Measurements from ENCODE around the gene NBEAL2. TPM values are rescaled to one million over a fixed set of nuclear protein-coding genes. Genes with fewer than 3 reads are reported as not detected.

NBEAL2 gene
- total RNA-seq, 1 donor from 2014 or later = 116 TPM

DNA sequence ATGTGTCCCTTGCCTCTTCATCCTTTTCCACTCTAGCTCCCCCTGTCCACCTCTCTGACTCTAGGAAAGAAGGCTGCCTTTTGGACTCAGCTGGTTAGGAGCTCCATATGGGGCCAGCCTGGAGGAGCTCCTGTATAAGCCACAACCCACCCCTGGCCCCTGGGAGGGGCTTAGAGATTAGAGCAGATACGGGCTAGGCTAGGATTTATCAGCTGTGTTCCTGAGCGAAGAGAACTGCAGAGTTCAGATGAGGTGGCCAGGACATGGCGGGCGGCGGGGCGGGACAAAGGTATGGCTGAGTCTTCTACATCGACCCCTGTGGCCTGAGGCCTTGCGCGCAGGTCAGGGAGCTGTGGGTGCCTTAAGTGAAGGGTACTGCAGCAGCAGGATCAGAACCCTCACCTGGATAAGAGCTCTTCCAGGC, 7.9 kb downstream of the NBEAL2 start:
- no peak for TF ChIP-seq CTCF (IDR thresholded peaks at IDR 0.05)
- no peaks in the 10 kb centered on the region for H3K9me3 ChIP-seq
- ATAC-seq (no peak), DNase-seq (no peak)
- H3K27ac ChIP-seq = peak overlapping the region; percentile 81
- H3K4me3 ChIP-seq = peak overlapping the region; percentile 33
- H3K4me1 ChIP-seq = peaks cover 54% of the 10 kb centered on the region
- H3K27me3 ChIP-seq = no peaks in the 10 kb centered on the region
- peaks cover 9% of the 10 kb centered on the region for H3K36me3 ChIP-seq
- intact Hi-C loops (cut with DNase I) = no loop called here

GRCh38 chr3:46987743-46988401, 8.4 kb downstream of the NBEAL2 start:
- peak; percentile 89 for DNase-seq
- no peaks in the 10 kb centered on the region for H3K9me3 ChIP-seq
- H3K4me3 ChIP-seq = peak overlapping the region; percentile 33
- H3K36me3 ChIP-seq = peaks cover 9% of the 10 kb centered on the region
- intact Hi-C loops (cut with DNase I) = no loop called here
- no peak for TF ChIP-seq CTCF (IDR thresholded peaks at IDR 0.05)
- H3K27ac ChIP-seq = peak overlapping the region; percentile 81
- H3K27me3 ChIP-seq = no peaks in the 10 kb centered on the region
- peak; percentile 86 for ATAC-seq
- peaks cover 50% of the 10 kb centered on the region for H3K4me1 ChIP-seq

DNA sequence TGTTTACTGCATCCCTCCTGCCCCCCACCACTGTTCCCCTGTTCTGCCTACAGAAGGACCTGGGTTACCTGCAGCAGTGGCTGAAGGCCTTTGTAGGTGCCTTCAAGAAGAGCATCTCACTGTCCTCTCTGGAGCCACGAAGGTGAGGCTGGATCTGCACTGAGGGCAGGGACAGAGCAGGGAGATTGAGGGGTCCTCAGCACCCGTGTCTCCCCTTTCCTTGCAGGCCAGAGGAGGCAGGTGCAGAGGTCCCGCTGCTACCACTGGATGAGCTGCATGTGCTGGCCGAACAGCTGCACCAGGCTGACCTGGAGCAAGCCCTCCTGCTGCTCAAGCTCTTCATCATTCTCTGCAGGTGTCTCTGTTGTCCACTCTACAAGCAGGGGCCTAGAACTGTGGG, 9.2 kb downstream of the NBEAL2 start:
- H3K36me3 ChIP-seq = peaks cover 9% of the 10 kb centered on the region
- no peaks in the 10 kb centered on the region for H3K9me3 ChIP-seq
- no peak for ATAC-seq
- DNase-seq = no peak
- no peaks in the 10 kb centered on the region for H3K27me3 ChIP-seq
- H3K4me3 ChIP-seq = peak overlapping the region; percentile 33
- TF ChIP-seq CTCF (IDR thresholded peaks at IDR 0.05) = no peak
- peak overlapping the region; percentile 81 for H3K27ac ChIP-seq
- intact Hi-C loops (cut with DNase I) = no loop called here
- peaks cover 50% of the 10 kb centered on the region for H3K4me1 ChIP-seq

DNA sequence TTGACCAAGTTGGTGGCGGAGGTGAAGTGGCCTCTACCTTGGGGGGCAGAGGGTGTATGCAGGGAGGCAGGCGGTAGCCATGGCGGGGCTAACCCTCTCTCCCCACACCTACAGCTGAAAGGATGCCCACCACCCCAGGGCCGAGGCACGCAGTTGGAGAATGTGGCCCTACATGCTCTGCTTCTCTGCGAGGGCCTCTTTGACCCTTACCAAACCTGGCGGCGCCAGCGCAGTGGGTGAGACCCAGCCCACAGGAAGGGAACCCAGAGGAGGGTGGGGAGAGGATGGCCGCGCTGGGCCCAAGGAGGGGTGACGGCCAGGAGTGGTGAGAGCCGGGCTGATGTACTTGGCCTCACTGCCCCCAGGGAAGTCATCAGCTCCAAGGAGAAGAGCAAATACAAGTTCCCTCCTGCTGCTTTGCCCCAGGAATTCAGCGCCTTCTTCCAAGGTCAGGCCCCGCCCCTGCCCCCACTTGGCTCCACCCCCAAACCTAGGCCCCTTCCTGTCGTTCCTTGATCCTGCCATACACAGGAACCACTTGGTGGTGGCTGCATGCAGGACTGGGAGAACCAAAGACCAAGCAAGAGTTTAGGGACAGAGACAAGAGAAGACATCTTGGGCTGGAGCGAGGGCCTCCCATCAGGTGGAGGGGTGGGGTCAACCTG, 9.8 kb downstream of the NBEAL2 start:
- Histone ChIP-seq H3K4me3 (no peak overlapping the region), H3K27ac (peak overlapping the region; percentile 81), H3K27me3 (no peaks in the 10 kb centered on the region), H3K9me3 (no peaks in the 10 kb centered on the region), H3K36me3 (peaks cover 14% of the 10 kb centered on the region), H3K4me1 (peaks cover 50% of the 10 kb centered on the region)
- DNase-seq (no peak), ATAC-seq (no peak)
- TF ChIP-seq CTCF (IDR thresholded peaks at IDR 0.05) = no peak
- intact Hi-C loops (cut with DNase I) = no loop called here

DNA sequence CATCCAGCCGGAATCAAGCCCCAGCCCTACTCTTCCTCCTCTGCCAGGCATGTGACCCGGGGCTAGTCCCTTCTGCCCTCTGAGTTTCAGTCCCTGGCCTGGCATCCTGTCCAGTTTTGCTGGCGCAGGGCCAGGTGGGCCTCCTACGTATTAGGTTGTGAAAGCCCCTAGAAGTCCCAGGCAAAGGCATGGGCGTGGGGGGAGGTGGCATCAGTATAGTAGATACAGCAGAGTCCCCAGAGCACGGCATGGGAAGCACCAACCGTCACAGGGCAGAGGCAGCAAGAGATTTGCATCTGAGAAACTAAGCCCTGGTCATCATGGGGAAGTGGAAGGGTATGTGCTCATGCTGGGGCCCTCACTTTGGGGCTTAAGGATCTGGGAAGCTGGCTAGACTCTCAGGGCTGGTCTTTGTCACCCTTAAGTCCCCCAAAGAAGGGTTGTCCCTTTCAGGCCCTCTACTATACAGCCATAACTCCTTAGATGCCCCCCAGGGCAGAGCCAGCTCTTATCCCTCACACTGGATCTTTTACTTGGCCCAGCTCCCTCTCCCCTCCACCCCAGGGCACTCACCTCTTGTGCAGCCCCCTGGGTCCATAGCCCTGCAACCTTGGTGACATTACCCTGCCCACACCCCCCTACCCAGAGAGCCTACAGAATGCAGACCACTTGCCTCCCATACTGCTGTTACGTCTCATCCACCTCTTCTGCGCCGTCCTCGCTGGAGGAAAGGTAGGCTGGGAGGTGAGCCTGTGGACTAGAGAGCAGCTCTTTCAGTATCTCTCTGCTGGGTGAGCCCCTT, 11.3 kb downstream of the NBEAL2 start:
- peaks cover 25% of the 10 kb centered on the region for H3K36me3 ChIP-seq
- H3K4me3 ChIP-seq = no peak overlapping the region
- peak overlapping the region; percentile 17 for H3K27ac ChIP-seq
- peaks cover 47% of the 10 kb centered on the region for H3K4me1 ChIP-seq
- intact Hi-C loops (cut with DNase I) = no loop called here
- no peak for TF ChIP-seq CTCF (IDR thresholded peaks at IDR 0.05)
- no peaks in the 10 kb centered on the region for H3K9me3 ChIP-seq
- peak; percentile 49 for ATAC-seq
- H3K27me3 ChIP-seq = no peaks in the 10 kb centered on the region
- peak; percentile 85 for DNase-seq
